Tibial artery (tissue), 4 donors: ENCODE results near the gene CPA3.

Experiments
- DNase-seq, 2 donors: peaks; one replicate each; pipeline ENCODE4 v3.0.0-alpha.2; 2019
- H3K27ac ChIP-seq, 2 donors: fragments of 200-600 bp; sonication (generic) in 1 of 2; 1 replicate in 1 of 2; 2 replicates in 1 of 2; pipeline ENCODE4 v1.5.1; 2018 to 2019; ENCODE audit warnings: mild to moderate bottlenecking in 1 of 2
- H3K27me3 ChIP-seq, 2 donors: fragments of 200-600 bp; sonication (generic) in 1 of 2; one replicate each; pipeline versions ENCODE4 v1.5.1 to v1.6.0; 2016 to 2019
- H3K36me3 ChIP-seq, 3 donors: fragments of 200-600 bp; sonication (generic) in 2 of 3; one replicate each; pipeline ENCODE4 v1.5.1; 2016 to 2019; ENCODE audit warnings: mild to moderate bottlenecking in 2 of 3
- H3K4me1 ChIP-seq, 4 donors: fragments of 200-600 bp; sonication (generic) in 2 of 4; 1 replicate in 3 of 4; 2 replicates in 1 of 4; pipeline ENCODE4 v1.5.1; 2016 to 2019
- H3K4me3 ChIP-seq, 2 donors: fragments of 200-600 bp; sonication (generic) in 1 of 2; 1 replicate in 1 of 2; 2 replicates in 1 of 2; pipeline ENCODE4 v1.5.1; 2018 to 2019; ENCODE audit warnings: mild to moderate bottlenecking in 2 of 2
- H3K9me3 ChIP-seq, 3 donors: fragments of 200-600 bp; sonication (generic) in 1 of 3; one replicate each; pipeline ENCODE4 v1.5.1; 2016 to 2019
- intact Hi-C: fragments of 100-400 bp; cut with DNase I; formaldehyde crosslinking; loops from one replicate; pipeline ENCODE4 v1.15.0; 2023; ENCODE audit warnings: low total_unique reads
- TF ChIP-seq, protein P1 (sequence below), 2 experiments: fragments of 200-600 bp in 1 of 2; fragments of 450-650 bp in 1 of 2; IDR thresholded peaks; one replicate each; pipeline ENCODE4 v1.5.1; 2017 to 2019; ENCODE audit warnings: antibody characterized with exemption in 2 of 2, mild to moderate bottlenecking in 1 of 2, moderate library complexity in 1 of 2

CPA3 gene

DNA sequence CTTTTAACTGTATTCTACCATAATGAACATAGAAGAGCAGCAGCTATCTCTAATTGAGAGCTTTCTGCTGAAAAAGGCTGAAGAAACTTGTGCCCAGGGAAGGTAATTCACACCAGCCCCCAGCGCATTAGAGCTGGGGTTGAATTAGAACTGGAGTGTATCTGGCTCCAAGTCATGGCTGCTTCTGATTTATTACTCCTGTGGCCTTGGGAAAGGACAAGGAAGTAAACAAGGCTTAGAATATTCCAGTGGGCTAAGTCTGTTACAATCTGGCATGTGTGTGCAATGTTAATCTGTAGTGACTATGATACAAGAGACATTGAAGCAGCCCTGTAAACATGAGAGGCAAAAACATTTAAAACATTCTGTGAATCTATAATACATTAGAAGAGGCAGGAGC, 18.1 kb downstream of the CPA3 start:
- intact Hi-C loops: no loop called here
- Histone ChIP-seq H3K9me3 (no peaks in the 10 kb centered on the region), H3K4me1 (no peaks in the 10 kb centered on the region), H3K36me3 (no peaks in the 10 kb centered on the region), H3K27ac (no peak overlapping the region), H3K4me3 (no peak overlapping the region), H3K27me3 (no peaks in the 10 kb centered on the region)
- DNase-seq: no peak
- TF ChIP-seq, protein P1, sequence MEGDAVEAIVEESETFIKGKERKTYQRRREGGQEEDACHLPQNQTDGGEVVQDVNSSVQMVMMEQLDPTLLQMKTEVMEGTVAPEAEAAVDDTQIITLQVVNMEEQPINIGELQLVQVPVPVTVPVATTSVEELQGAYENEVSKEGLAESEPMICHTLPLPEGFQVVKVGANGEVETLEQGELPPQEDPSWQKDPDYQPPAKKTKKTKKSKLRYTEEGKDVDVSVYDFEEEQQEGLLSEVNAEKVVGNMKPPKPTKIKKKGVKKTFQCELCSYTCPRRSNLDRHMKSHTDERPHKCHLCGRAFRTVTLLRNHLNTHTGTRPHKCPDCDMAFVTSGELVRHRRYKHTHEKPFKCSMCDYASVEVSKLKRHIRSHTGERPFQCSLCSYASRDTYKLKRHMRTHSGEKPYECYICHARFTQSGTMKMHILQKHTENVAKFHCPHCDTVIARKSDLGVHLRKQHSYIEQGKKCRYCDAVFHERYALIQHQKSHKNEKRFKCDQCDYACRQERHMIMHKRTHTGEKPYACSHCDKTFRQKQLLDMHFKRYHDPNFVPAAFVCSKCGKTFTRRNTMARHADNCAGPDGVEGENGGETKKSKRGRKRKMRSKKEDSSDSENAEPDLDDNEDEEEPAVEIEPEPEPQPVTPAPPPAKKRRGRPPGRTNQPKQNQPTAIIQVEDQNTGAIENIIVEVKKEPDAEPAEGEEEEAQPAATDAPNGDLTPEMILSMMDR (IDR thresholded peaks at IDR 0.05): no peak

DNA sequence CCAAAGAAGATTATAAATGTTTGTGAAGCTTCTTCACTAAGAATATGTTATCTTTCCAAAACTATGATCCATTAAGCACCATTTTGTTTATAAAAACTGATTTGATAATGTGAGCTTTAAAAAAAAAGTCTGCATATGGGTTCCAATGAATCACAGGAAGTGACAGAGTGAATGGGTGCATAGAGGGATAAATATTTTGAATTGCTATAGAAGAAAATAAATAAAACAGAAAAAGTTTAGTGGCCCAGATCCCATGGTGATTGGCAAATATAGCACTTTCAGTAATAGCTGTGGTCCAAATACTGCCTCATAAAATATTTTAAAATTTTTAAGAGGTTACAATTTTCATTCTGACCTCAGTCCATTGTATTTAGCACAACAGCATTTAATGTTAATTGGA, 19.2 kb downstream of the CPA3 start:
- no peak overlapping the region for H3K27ac ChIP-seq
- DNase-seq: no peak
- no peaks in the 10 kb centered on the region for H3K27me3 ChIP-seq
- TF ChIP-seq, protein P1 (IDR thresholded peaks at IDR 0.05): no peak
- intact Hi-C loops: no loop called here
- H3K36me3 ChIP-seq: no peaks in the 10 kb centered on the region
- H3K4me1 ChIP-seq: no peaks in the 10 kb centered on the region
- H3K4me3 ChIP-seq: no peak overlapping the region
- H3K9me3 ChIP-seq: no peaks in the 10 kb centered on the region

DNA sequence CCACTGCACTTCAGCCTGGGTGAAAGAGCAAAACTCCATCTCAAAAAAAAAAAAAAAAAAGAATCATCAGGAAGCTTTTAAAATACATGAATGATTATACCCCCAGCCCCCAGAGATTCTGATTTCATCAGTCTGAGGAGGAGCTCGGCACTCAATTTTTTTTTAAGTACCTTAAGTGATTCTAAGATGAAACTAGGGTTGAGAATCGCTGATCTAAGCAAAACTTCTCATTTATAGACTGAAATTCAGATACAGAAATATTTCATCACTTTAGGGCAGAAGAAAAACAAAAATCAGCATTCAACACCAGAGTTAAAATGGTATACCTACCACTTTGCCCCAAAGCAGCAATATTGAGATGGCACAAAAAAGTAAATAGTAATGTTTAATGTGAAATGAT, 24.7 kb downstream of the CPA3 start:
- intact Hi-C loops: no loop called here
- Histone ChIP-seq H3K27ac (no peak overlapping the region), H3K27me3 (no peaks in the 10 kb centered on the region), H3K4me1 (no peaks in the 10 kb centered on the region), H3K9me3 (no peaks in the 10 kb centered on the region), H3K36me3 (no peaks in the 10 kb centered on the region), H3K4me3 (no peak overlapping the region)
- TF ChIP-seq, protein P1 (IDR thresholded peaks at IDR 0.05): no peak
- DNase-seq: no peak

DNA sequence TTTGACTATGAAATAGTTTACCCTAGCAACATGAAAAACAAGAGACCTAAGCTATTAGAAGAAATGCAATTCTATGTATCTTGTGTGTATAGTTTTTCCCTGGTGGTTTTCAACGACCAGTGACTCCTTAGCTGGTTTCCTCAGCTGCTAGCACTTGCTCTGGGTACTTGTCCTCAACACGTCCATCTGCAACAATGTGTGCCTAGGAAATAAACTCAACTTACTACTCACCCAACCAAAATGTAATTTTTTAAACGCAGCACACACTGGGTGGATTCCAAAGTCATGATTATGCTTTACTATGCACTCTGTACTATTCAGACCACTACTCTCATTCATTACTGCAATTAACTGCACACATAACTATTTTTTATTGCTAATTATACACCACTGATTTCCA, 31.0 kb downstream of the CPA3 start:
- H3K9me3 ChIP-seq: no peaks in the 10 kb centered on the region
- TF ChIP-seq, protein P1 (IDR thresholded peaks at IDR 0.05): no peak
- H3K4me1 ChIP-seq: no peaks in the 10 kb centered on the region
- no peak for DNase-seq
- no peaks in the 10 kb centered on the region for H3K27me3 ChIP-seq
- intact Hi-C loops: no loop called here
- H3K4me3 ChIP-seq: no peak overlapping the region
- H3K27ac ChIP-seq: no peak overlapping the region
- no peaks in the 10 kb centered on the region for H3K36me3 ChIP-seq

DNA sequence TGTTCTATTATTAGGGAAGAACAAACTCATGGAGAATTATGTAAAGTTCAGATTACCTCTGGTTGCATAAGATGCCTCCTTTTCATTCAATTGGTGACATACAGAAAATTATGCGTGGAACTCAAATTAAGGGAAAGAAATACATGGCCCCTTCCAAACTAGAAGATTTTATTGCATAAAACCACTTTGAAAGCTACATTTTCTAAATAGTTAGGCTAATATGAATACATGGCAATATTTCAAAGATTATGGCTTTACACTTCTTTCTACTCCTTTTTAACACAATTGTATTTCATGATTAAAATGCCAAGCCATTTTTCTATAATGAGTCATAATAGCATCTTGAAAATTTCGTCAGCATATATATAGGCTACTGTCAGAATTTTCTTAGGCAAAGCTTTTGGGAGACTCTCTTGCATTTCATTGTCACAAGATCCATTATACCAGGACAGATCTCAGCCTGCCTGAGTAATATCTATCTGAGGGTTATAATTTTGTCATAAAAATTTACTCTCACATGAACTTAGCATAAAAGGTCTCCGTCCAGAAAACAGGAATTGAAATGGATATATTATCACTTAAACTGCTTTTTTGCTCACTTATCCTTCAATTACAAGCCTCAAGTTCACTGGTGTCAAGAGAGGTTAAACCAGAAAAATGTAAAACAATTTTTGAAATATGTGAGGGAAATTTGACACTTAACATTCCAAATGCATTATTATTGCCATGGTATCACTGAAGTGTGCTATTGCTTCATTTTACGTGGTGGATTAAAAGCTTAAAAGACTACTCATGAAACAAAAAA, 37.1 kb downstream of the CPA3 start:
- no peak for DNase-seq
- Histone ChIP-seq H3K4me3 (no peak overlapping the region), H3K9me3 (no peaks in the 10 kb centered on the region), H3K27me3 (no peaks in the 10 kb centered on the region), H3K4me1 (no peaks in the 10 kb centered on the region), H3K36me3 (no peaks in the 10 kb centered on the region), H3K27ac (no peak overlapping the region)
- TF ChIP-seq, protein P1 (IDR thresholded peaks at IDR 0.05): no peak
- intact Hi-C loops: no loop called here
